ENCODE measurements around the gene SPTLC2. TPM values are rescaled to one million over a fixed set of nuclear protein-coding genes. Genes with fewer than 3 reads are reported as not detected.

SPTLC2 gene
- total and polyA plus RNA-seq, 2 of the 8 experiments (the other 6 are each of a cell fraction or from before 2014, with no cell fraction given): 8.9 to 35.1 TPM

DNA sequence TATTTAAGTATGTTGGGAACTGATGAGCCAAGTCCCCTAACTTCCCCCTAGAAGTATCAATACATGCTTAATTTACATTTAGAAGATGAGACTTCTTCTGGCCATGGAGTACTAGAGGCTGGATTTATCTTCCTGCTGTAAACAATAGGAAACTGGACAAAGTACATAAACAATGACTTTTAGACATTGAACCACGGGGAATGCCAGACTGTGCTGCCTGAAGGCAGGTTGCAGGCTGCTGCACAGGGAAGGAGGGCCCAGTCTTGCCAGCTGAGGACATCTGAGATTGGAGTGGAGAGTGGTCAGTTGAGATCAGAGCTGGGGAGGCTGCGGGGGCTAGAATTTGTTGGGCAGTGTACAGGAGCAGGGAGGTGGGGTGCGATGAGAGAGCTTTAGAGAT, 93.3 kb downstream of the SPTLC2 start:
- Histone ChIP-seq H2AK5ac (ENCODE audit: low read depth, low read length) (no peak overlapping the region), H2BK5ac (ENCODE audit: low read depth, low read length) (no peak overlapping the region), H4K5ac (ENCODE audit: insufficient read length, low read depth, low read length) (no peak overlapping the region), H3K4me3 (ENCODE audit: extremely low read depth in 1 of 4, insufficient read depth in 2 of 4, low read depth in 3 of 4, low read length in 4 of 4) (no peak overlapping the region), H3K4ac (replicated peaks; ENCODE audit: insufficient read length, low read depth, low read length) (peak overlapping the region; percentile 38), H3K9me3 (ENCODE audit: insufficient read depth in 2 of 2, low read depth in 1 of 2, low read length in 1 of 2) (no peaks in the 10 kb centered on the region), H3K27me3 (replicated peaks in 1 of 4; ENCODE audit: control insufficient read depth in 3 of 4, extremely low read depth in 1 of 4, insufficient read depth in 3 of 4, low read length in 3 of 4) (no peaks in the 10 kb centered on the region), H3K9ac (replicated peaks in 1 of 4; ENCODE audit: extremely low read depth in 1 of 4, low read depth in 3 of 4, low read length in 3 of 4) (no peak overlapping the region), H3K23me2 (ENCODE audit: low read depth, low read length) (no peaks in the 10 kb centered on the region), H2BK15ac (ENCODE audit: low read length) (no peak overlapping the region), H4K20me1 (replicated peaks in 1 of 2; ENCODE audit: control insufficient read depth in 1 of 2, insufficient read depth in 2 of 2, low read length in 2 of 2) (peaks cover 0 to 1% of the 10 kb centered on the region in 2 experiments), H4K91ac (replicated peaks; ENCODE audit: insufficient read length, low read length) (no peak overlapping the region), H3K79me1 (ENCODE audit: low read depth, low read length) (no peaks in the 10 kb centered on the region), H3K36me3 (ENCODE audit: control insufficient read depth in 2 of 4, insufficient read depth in 4 of 4, low read length in 3 of 4) (peaks cover 0 to 8% (median 2%) of the 10 kb centered on the region in 4 experiments; a peak in 3 of 8 replicates), H3K14ac (ENCODE audit: insufficient read length) (no peak overlapping the region), H2BK120ac (replicated peaks; ENCODE audit: low read depth, low read length) (no peak overlapping the region), H3K79me2 (ENCODE audit: control insufficient read depth in 1 of 2, insufficient read depth in 2 of 2, low read length in 2 of 2) (no peaks in the 10 kb centered on the region), H3K23ac (ENCODE audit: insufficient read length) (no peak overlapping the region), H3K4me1 (replicated peaks in 1 of 4; ENCODE audit: control insufficient read depth in 3 of 4, insufficient read depth in 4 of 4, low read length in 3 of 4) (no peaks in the 10 kb centered on the region), H2BK12ac (ENCODE audit: low read depth, low read length) (no peak overlapping the region), H3K4me2 (ENCODE audit: insufficient read depth in 1 of 2, low read depth in 2 of 2, low read length in 2 of 2) (no peak overlapping the region), H2AFZ (ENCODE audit: low read length) (no peak overlapping the region), H4K8ac (ENCODE audit: extremely low read depth, insufficient read depth, low read length) (no peak overlapping the region), H3K56ac (replicated peaks; ENCODE audit: insufficient read length, low read depth, low read length) (no peak overlapping the region), H3K27ac (ENCODE audit: low read depth, low read length) (no peak overlapping the region), H3K18ac (ENCODE audit: extremely low read depth, low read length) (no peak overlapping the region), H2BK20ac (ENCODE audit: low read length) (no peak overlapping the region)
- no peak for DNase-seq (ENCODE audit: low read depth in 1 of 2, low spot score in 2 of 2)
- ChIA-PET POLR2A (ENCODE audit: partially characterized antibody) (interaction anchor here (0.7 kb wide), 1 partner anchor 44 kb away, joined by 3 read pairs; no protein-coding TSS in a partner anchor), CTCF (ENCODE audit: partially characterized antibody) (interaction anchor here (0.6 to 1.3 kb wide), 3 partner anchors 19 to 45 kb away, joined by 3 read pairs; no protein-coding TSS in a partner anchor)
- WGBS, 2 experiments (ENCODE audit: extremely low coverage in 1 of 2, insufficient coverage in 1 of 2, insufficient read length in 1 of 2, insufficient replicate concordance in 2 of 2, low coverage in 1 of 2, low lambda C conversion rate in 2 of 2, missing lambda C conversion rate in 1 of 2): 95% methylated on average over 3 of the region's 3 CpGs; no CpG with 5 or more reads in 1 of the 2 experiments
- FAIRE-seq: no peak
- TF ChIP-seq BACH1 (IDR thresholded peaks at IDR 0.05; ENCODE audit: low read length) (no peak), TAF1 (IDR thresholded peaks at IDR 0.05; ENCODE audit: low read depth, low read length) (no peak), EGR1 (IDR thresholded peaks at IDR 0.05; ENCODE audit: borderline replicate concordance, low read depth, low read length) (no peak), CEBPB (IDR thresholded peaks at IDR 0.05; ENCODE audit: low read depth, low read length) (no peak), SIRT6 (IDR thresholded peaks at IDR 0.05; ENCODE audit: low read length) (no peak), CBX5 (IDR thresholded peaks at IDR 0.05; ENCODE audit: low read depth, low read length) (no peak), ASH2L (IDR thresholded peaks at IDR 0.05; ENCODE audit: low read length) (no peak), POLR2A (IDR thresholded peaks at IDR 0.05; ENCODE audit: control extremely low read depth in 1 of 2, low read depth in 2 of 2, low read length in 2 of 2) (no peak), CREB1 (IDR thresholded peaks at IDR 0.05) (no peak), SP2 (IDR thresholded peaks at IDR 0.05; ENCODE audit: low read length) (no peak)
- TF ChIP-seq, protein P1, sequence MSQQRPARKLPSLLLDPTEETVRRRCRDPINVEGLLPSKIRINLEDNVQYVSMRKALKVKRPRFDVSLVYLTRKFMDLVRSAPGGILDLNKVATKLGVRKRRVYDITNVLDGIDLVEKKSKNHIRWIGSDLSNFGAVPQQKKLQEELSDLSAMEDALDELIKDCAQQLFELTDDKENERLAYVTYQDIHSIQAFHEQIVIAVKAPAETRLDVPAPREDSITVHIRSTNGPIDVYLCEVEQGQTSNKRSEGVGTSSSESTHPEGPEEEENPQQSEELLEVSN (IDR thresholded peaks at IDR 0.05): no peak
- TF ChIP-seq, protein P2, sequence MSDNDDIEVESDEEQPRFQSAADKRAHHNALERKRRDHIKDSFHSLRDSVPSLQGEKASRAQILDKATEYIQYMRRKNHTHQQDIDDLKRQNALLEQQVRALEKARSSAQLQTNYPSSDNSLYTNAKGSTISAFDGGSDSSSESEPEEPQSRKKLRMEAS (IDR thresholded peaks at IDR 0.05): no peak
